CD4-positive, alpha-beta T cell (primary cell): ENCODE data around the gene CEP350. TPM values are rescaled to one million over a fixed set of nuclear protein-coding genes. Genes with fewer than 3 reads are reported as not detected.

Experiments used
- ATAC-seq: fragments of 200-7000 bp; cut with Tn5 transposase; one replicate; pipeline ENCODE4 v1.10.0; 2022; ENCODE audit warnings: mild to moderate bottlenecking; ENCODE audit not compliant: poor library complexity
- CTCF ChIA-PET: fragments of 350-600 bp; sonication (Branson Sonifier 250); formaldehyde crosslinking; loops from one replicate; lab custom pipeline; 2021; ENCODE audit warnings: antibody characterized with exemption, inconsistent platforms; lab: Charles Lee
- POLR2A ChIA-PET: fragments of 350-600 bp; sonication (Branson Sonifier 250); formaldehyde crosslinking; loops from one replicate; lab custom pipeline; 2021; ENCODE audit warnings: antibody characterized with exemption, inconsistent platforms; lab: Charles Lee
- DNase-seq, 14 experiments: peaks; one replicate each; pipeline ENCODE4 v3.0.0-alpha.2; 2013 to 2020; ENCODE audit warnings: mixed read lengths in 2 of 14
- H3K27ac ChIP-seq, 2 donors: one replicate each; pipeline versions ENCODE4 v1.5.1 to v1.7.0; 2013; ENCODE audit warnings: low read length in 2 of 2, low read depth in 1 of 2, mild to moderate bottlenecking in 1 of 2
- H3K27me3 ChIP-seq, 2 experiments: 1 replicate in 1 of 2; 2 replicates in 1 of 2; pipeline versions ENCODE4 v1.6.1 to v1.7.0; 2013; ENCODE audit warnings: low read length in 2 of 2, control low read depth in 1 of 2, mild to moderate bottlenecking in 1 of 2, moderate library complexity in 1 of 2; ENCODE audit not compliant: insufficient read depth in 2 of 2, control insufficient read depth in 1 of 2
- H3K36me3 ChIP-seq: one replicate; pipeline ENCODE4 v1.6.1; 2013; ENCODE audit warnings: low read length, control low read depth; ENCODE audit not compliant: insufficient read depth
- H3K4me1 ChIP-seq: one replicate; pipeline ENCODE4 v1.6.1; 2013; ENCODE audit warnings: low read length, control low read depth; ENCODE audit not compliant: insufficient read depth
- H3K4me3 ChIP-seq: one replicate; pipeline ENCODE4 v1.5.1; 2013; ENCODE audit warnings: mild to moderate bottlenecking, low read length, moderate library complexity
- H3K9me3 ChIP-seq, 2 experiments: 1 replicate in 1 of 2; 2 replicates in 1 of 2; pipeline versions ENCODE4 v1.6.1 to v1.7.0; 2013; ENCODE audit warnings: low read length in 2 of 2, mild to moderate bottlenecking in 2 of 2, control low read depth in 1 of 2, moderate library complexity in 1 of 2; ENCODE audit not compliant: control insufficient read depth in 1 of 2, insufficient read depth in 1 of 2
- H3K27ac Mint-ChIP-seq: one replicate; pipeline ENCODE4 v1.8.0; 2020; ENCODE audit warnings: mixed read lengths
- H3K27me3 Mint-ChIP-seq: one replicate; pipeline ENCODE4 v1.8.0; 2021; ENCODE audit warnings: mixed read lengths
- H3K36me3 Mint-ChIP-seq: one replicate; pipeline ENCODE4 v1.8.0; 2021; ENCODE audit warnings: low read depth, mixed read lengths
- H3K4me1 Mint-ChIP-seq: one replicate; pipeline ENCODE4 v1.8.0; 2021; ENCODE audit warnings: low read depth, mixed read lengths
- H3K4me3 Mint-ChIP-seq: one replicate; pipeline ENCODE4 v1.8.0; 2020; ENCODE audit warnings: mild to moderate bottlenecking, mixed read lengths
- H3K9me3 Mint-ChIP-seq: one replicate; pipeline ENCODE4 v1.8.0; 2020; ENCODE audit warnings: mixed read lengths
- intact Hi-C, 2 experiments: fragments of 100-400 bp; cut with DNase I in 1 of 2; cut with micrococcal nuclease in 1 of 2; formaldehyde crosslinking; loops; one replicate each; pipeline versions ENCODE4 v1.15.1 to v1.9.0; 2023 to 2025; cut with DNase I, micrococcal nuclease
- polyA plus RNA-seq, 2 donors: library from polyadenylated mRNA; unstranded; fragments of 120-200 nt; gene quantifications; one replicate each; pipeline ENCODE4 v1.2.1, GENCODE V29; 2013
- total RNA-seq, 174 experiments: library from RNA in 2 of 174; stranded (reverse) in 2 of 174; gene quantifications; one replicate each; pipeline ENCODE4 v1.2.3 and lab custom pipeline; 2021 to 2026
- TF ChIP-seq, protein P1 (sequence below): fragments of 200-600 bp; IDR thresholded peaks from one replicate; pipeline ENCODE4 v1.8.0; 2022; ENCODE audit warnings: antibody characterized with exemption, mild to moderate bottlenecking

Gene CEP350, protein sequence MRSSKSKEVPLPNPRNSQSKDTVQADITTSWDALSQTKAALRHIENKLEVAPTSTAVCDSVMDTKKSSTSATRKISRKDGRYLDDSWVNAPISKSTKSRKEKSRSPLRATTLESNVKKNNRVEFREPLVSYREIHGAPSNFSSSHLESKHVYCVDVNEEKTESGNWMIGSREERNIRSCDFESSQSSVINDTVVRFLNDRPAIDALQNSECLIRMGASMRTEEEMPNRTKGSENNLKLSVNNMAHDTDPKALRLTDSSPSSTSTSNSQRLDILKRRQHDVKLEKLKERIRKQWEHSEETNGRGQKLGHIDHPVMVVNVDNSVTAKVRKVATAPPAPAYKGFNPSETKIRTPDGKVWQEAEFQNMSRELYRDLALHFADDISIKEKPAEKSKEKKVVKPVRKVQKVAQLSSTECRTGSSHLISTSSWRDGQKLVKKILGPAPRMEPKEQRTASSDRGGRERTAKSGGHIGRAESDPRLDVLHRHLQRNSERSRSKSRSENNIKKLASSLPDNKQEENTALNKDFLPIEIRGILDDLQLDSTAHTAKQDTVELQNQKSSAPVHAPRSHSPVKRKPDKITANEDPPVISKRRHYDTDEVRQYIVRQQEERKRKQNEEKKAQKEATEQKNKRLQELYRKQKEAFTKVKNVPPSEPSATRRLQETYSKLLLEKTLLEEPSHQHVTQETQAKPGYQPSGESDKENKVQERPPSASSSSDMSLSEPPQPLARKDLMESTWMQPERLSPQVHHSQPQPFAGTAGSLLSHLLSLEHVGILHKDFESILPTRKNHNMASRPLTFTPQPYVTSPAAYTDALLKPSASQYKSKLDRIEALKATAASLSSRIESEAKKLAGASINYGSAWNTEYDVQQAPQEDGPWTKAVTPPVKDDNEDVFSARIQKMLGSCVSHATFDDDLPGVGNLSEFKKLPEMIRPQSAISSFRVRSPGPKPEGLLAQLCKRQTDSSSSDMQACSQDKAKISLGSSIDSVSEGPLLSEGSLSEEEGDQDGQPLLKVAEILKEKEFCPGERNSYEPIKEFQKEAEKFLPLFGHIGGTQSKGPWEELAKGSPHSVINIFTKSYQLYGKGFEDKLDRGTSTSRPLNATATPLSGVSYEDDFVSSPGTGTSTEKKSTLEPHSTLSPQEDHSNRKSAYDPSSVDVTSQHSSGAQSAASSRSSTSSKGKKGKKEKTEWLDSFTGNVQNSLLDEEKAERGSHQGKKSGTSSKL (N-terminal part only)
- total RNA-seq (10 to 100 TPM; 45.5 to 51.4 TPM), total RNA-seq (lab: John Stamatoyannopoulos, UW) (117 to 508 (median 255) reads per million in 172 experiments)
- 38.2 TPM for polyA plus RNA-seq (2013, experiment 1 of 2)
- polyA plus RNA-seq (2013, experiment 2 of 2): 44.9 TPM

DNA sequence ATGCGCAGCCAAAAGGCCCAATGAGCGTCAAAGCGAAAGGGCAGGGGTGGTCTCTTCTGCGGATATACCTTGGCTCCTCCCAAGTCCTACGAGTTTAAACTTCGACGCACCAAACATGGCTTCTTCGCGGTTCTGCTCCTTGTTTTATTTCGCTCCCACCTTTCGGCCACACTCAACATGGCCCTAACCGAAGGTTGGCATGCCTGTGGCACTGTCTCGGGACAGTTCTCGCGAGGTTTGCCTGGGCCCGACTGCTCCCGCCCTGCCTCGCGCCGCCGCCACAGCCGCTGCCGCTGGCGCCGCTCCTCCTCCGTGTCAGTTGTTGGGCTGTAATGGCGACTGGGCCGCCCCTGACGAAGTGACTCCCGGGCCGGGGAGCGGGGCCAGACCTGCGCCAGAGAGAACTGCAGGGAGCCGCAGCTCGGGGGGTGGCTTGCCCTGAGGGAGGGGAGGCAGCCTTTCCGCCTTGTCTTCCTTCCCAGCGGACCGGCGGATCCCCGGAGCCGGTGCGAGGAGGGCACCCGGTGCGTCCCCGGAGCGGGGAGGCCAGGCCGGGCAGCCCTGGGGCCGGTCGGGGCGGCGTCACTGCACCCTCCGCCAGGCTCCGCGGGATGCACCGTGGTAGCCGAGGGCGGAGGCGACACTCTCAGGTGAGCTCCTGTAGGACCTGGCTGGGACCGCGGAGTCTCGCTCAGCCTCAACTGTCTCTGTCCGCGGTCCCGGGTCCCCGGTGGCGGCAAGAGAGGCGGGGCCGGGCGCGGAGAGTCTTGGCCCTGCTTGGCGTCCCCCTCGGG, at the start of gene CEP350:
TSS of gene CEP350 (plus strand) at position 318 of the 794 bp plus-strand sequence. CDS start 31,372 bp downstream, outside the sequence.
- Histone ChIP-seq H3K9me3 (no peaks in the 10 kb centered on the region), H3K27me3 (no peaks in the 10 kb centered on the region), H3K27ac (peak within 1 kb of the TSS; percentile 82 to 90), H3K4me1 (peaks cover 23% of the 10 kb centered on the region), H3K4me3 (peak within 1 kb of the TSS; percentile 87), H3K36me3 (no peaks in the 10 kb centered on the region)
- Mint-ChIP-seq H3K36me3 (peaks cover 10% of the 10 kb centered on the region), H3K27me3 (no peaks in the 10 kb centered on the region), H3K4me1 (peaks cover 71% of the 10 kb centered on the region), H3K9me3 (no peaks in the 10 kb centered on the region), H3K4me3 (peak within 1 kb of the TSS; percentile 96), H3K27ac (peak within 1 kb of the TSS; percentile 94)
- intact Hi-C loops: loop anchor here (1.0 to 10.0 kb wide), 7 partner anchors 37 to 927 kb away; partner anchors contain the start of genes TOR1AIP1 (in 2 of the 2), AXDND1 (in 1 of the 2), FAM20B (in 1 of the 2) and XPR1 (in 1 of the 2)
- CTCF ChIA-PET: interaction anchor here (1.0 to 2.2 kb wide), 4 partner anchors 72 to 248 kb away, joined by 3 to 8 read pairs (median 6); partner anchors contain the start of gene TOR1AIP1
- TF ChIP-seq, protein P1, sequence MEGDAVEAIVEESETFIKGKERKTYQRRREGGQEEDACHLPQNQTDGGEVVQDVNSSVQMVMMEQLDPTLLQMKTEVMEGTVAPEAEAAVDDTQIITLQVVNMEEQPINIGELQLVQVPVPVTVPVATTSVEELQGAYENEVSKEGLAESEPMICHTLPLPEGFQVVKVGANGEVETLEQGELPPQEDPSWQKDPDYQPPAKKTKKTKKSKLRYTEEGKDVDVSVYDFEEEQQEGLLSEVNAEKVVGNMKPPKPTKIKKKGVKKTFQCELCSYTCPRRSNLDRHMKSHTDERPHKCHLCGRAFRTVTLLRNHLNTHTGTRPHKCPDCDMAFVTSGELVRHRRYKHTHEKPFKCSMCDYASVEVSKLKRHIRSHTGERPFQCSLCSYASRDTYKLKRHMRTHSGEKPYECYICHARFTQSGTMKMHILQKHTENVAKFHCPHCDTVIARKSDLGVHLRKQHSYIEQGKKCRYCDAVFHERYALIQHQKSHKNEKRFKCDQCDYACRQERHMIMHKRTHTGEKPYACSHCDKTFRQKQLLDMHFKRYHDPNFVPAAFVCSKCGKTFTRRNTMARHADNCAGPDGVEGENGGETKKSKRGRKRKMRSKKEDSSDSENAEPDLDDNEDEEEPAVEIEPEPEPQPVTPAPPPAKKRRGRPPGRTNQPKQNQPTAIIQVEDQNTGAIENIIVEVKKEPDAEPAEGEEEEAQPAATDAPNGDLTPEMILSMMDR: no peak
- peak; percentile 84 for ATAC-seq
- POLR2A ChIA-PET: interaction anchor here (0.6 to 4.1 kb wide), 20 partner anchors 12 to 634 kb away, joined by 3 to 113 read pairs (median 4); partner anchors contain the start of genes QSOX1 and TOR1AIP1
- peak; percentile 95 to 100 (median 97) for DNase-seq

DNA sequence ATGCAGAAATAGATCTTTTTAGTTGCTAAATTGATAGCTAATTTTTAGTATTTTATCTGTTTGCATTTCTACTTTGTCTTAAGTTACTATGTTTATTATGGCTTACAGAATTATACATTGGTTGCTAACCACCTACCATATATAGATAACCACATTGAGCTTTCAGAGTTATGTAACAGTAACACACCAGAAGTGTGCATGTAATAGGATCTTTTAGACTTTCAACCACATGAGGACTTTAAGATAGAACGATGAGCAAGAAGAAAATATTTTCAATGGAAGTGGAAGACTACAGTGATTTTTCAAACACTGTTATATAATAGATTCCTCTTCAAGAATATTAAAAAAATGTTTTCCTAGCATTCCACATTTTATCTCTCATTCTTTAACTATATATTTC, 43.7 kb upstream of the CEP350 start:
- CTCF ChIA-PET: no interaction called here
- H3K27ac Mint-ChIP-seq: no peak overlapping the region

More for the DNA sequence above, 43.7 kb upstream of the CEP350 start:
- no peak overlapping the region for H3K4me3 Mint-ChIP-seq
- peaks cover 77% of the 10 kb centered on the region for H3K36me3 Mint-ChIP-seq
- POLR2A ChIA-PET: no interaction called here
- peaks cover 65% of the 10 kb centered on the region for H3K36me3 ChIP-seq
- TF ChIP-seq, protein P1: no peak
- H3K4me1 ChIP-seq: no peaks in the 10 kb centered on the region
- no peak overlapping the region for H3K4me3 ChIP-seq
- DNase-seq (no peak), ATAC-seq (no peak)
- no peaks in the 10 kb centered on the region for H3K9me3 Mint-ChIP-seq
- H3K27me3 Mint-ChIP-seq: no peaks in the 10 kb centered on the region
- H3K4me1 Mint-ChIP-seq: peaks cover 16% of the 10 kb centered on the region
- no peaks in the 10 kb centered on the region for H3K9me3 ChIP-seq
- intact Hi-C loops: loop anchor here in 1 of 2 experiments (5.0 kb wide), 1 partner anchor 41 kb away; the partner anchor contains the start of gene CEP350
- no peak overlapping the region for H3K27ac ChIP-seq
- H3K27me3 ChIP-seq: no peaks in the 10 kb centered on the region
